ENCODE data around the gene HLA-DRA. TPM values are rescaled to one million over a fixed set of nuclear protein-coding genes. Genes with fewer than 3 reads are reported as not detected.

The HLA-DRA gene
- total RNA-seq, 2 donors from 2014 or later: 57.5 to 93.5 TPM

- no peaks in the 10 kb centered on the region for H3K4me1 ChIP-seq
- no peak for DNase-seq (ENCODE audit: low spot score)
- H3K27ac ChIP-seq: no peak overlapping the region
- no peak for TF ChIP-seq CTCF (IDR thresholded peaks at IDR 0.05)
- no peaks in the 10 kb centered on the region for H3K9me3 ChIP-seq
- no peaks in the 10 kb centered on the region for H3K36me3 ChIP-seq
- no peaks in the 10 kb centered on the region for H3K27me3 ChIP-seq
- H3K4me3 ChIP-seq: no peak overlapping the region
Observed at GRCh38 chr6:32492351-32492750, 52.7 kb downstream of the HLA-DRA start.

Other genes starting within 250 kb of the HLA-DRA start
- gene PBX2, start 249.7 kb upstream of the HLA-DRA start, total RNA-seq: 10 to 100 TPM; 26.0 to 32.5 TPM
- gene GPSM3, start 247.2 kb upstream of the HLA-DRA start, total RNA-seq: 1 to 10 TPM; 3.6 to 9.0 TPM
- 10 to 100 TPM; 16.2 to 22.5 TPM for gene NOTCH4, start 215.8 kb upstream of the HLA-DRA start, total RNA-seq
- gene TSBP1, start 68.0 kb upstream of the HLA-DRA start, total RNA-seq: not detected
- gene BTNL2, start 32.7 kb upstream of the HLA-DRA start, total RNA-seq: not detected
- 10 to 100 TPM in 1 of 2 donors, 1 to 10 TPM in 1; 1.7 to 28.4 TPM for gene HLA-DRB5, start 90.4 kb downstream of the HLA-DRA start, total RNA-seq
- 10 to 100 TPM; 24.0 to 37.6 TPM for gene HLA-DRB1, start 150.0 kb downstream of the HLA-DRA start, total RNA-seq
- 1 to 10 TPM in 1 of 2 donors, under 1 TPM in 1; 0.63 to 2.9 TPM for gene HLA-DQA1, start 197.5 kb downstream of the HLA-DRA start, total RNA-seq
- 1 to 10 TPM in 1 of 2 donors, under 1 TPM in 1; 0.59 to 1.8 TPM for gene HLA-DQB1, start 226.8 kb downstream of the HLA-DRA start, total RNA-seq

Measured in right atrium auricular region (tissue), 2 donors.